Stomach smooth muscle (tissue), 2 donors: ENCODE data around the gene NAALADL2.

Experiments used
- H3K27ac ChIP-seq: one replicate; pipeline ENCODE4 v1.7.0; 2013; ENCODE audit warnings: mild to moderate bottlenecking, low read length, inconsistent platforms
- H3K27me3 ChIP-seq, 2 donors: one replicate each; pipeline ENCODE4 v1.7.0; 2013; ENCODE audit warnings: low read length in 2 of 2; ENCODE audit not compliant: insufficient read depth in 2 of 2, control insufficient read depth in 1 of 2
- H3K36me3 ChIP-seq, 2 donors: one replicate each; pipeline ENCODE4 v1.7.0; 2013; ENCODE audit warnings: low read length in 2 of 2; ENCODE audit not compliant: control insufficient read depth in 2 of 2, insufficient read depth in 2 of 2
- H3K4me1 ChIP-seq: one replicate; pipeline ENCODE4 v1.7.0; 2013; ENCODE audit warnings: low read length; ENCODE audit not compliant: control insufficient read depth, insufficient read depth
- H3K4me3 ChIP-seq, 2 donors: one replicate each; pipeline ENCODE4 v1.7.0; 2013; ENCODE audit warnings: low read length in 2 of 2
- H3K9ac ChIP-seq, 2 donors: one replicate each; pipeline ENCODE4 v1.7.0; 2013; ENCODE audit warnings: low read length in 2 of 2, mild to moderate bottlenecking in 1 of 2
- H3K9me3 ChIP-seq, 2 donors: one replicate each; pipeline ENCODE4 v1.7.0; 2013; ENCODE audit warnings: low read length in 2 of 2; ENCODE audit not compliant: control insufficient read depth in 2 of 2
- donor health status: healthy.
- donor health status: Pancreatic carcinoma.

Gene NAALADL2

GRCh38 chr3:174857301-174857700, 1.8 kb upstream of the NAALADL2 start:
- Histone ChIP-seq H3K27me3 (no peaks in the 10 kb centered on the region), H3K4me1 (no peaks in the 10 kb centered on the region)

GRCh38 chr3:174858353-174858752, 781 bp upstream of the NAALADL2 start:
- no peak overlapping the region for H3K4me3 ChIP-seq
- no peaks in the 10 kb centered on the region for H3K4me1 ChIP-seq
- H3K27me3 ChIP-seq, result no peaks in the 10 kb centered on the region
- no peaks in the 10 kb centered on the region for H3K36me3 ChIP-seq
- no peak overlapping the region for H3K27ac ChIP-seq
- no peaks in the 10 kb centered on the region for H3K9me3 ChIP-seq
- no peak overlapping the region for H3K9ac ChIP-seq

More at GRCh38 chr3:174857301-174857700, 1.8 kb upstream of the NAALADL2 start:
- Histone ChIP-seq H3K4me3 (no peak overlapping the region), H3K36me3 (no peaks in the 10 kb centered on the region), H3K9ac (no peak overlapping the region), H3K27ac (no peak overlapping the region), H3K9me3 (no peaks in the 10 kb centered on the region)

GRCh38 chr3:174859756-174860155, 622 bp downstream of the NAALADL2 start:
- Histone ChIP-seq H3K36me3 (no peaks in the 10 kb centered on the region), H3K9ac (no peak overlapping the region), H3K27me3 (no peaks in the 10 kb centered on the region), H3K4me3 (no peak overlapping the region), H3K4me1 (no peaks in the 10 kb centered on the region), H3K9me3 (no peaks in the 10 kb centered on the region), H3K27ac (no peak overlapping the region)

GRCh38 chr3:174862101-174862500, 3.0 kb downstream of the NAALADL2 start:
- Histone ChIP-seq H3K36me3 (no peaks in the 10 kb centered on the region), H3K27ac (no peak overlapping the region)

GRCh38 chr3:174862666-174863065, 3.5 kb downstream of the NAALADL2 start:
- H3K27ac ChIP-seq, result no peak overlapping the region
- no peak overlapping the region for H3K4me3 ChIP-seq
- H3K9me3 ChIP-seq, result no peaks in the 10 kb centered on the region
- no peaks in the 10 kb centered on the region for H3K36me3 ChIP-seq
- no peaks in the 10 kb centered on the region for H3K4me1 ChIP-seq
- no peaks in the 10 kb centered on the region for H3K27me3 ChIP-seq
- H3K9ac ChIP-seq, result no peak overlapping the region

More at GRCh38 chr3:174862101-174862500, 3.0 kb downstream of the NAALADL2 start:
- H3K4me1 ChIP-seq, result no peaks in the 10 kb centered on the region
- H3K9me3 ChIP-seq, result no peaks in the 10 kb centered on the region
- no peak overlapping the region for H3K4me3 ChIP-seq
- no peak overlapping the region for H3K9ac ChIP-seq
- no peaks in the 10 kb centered on the region for H3K27me3 ChIP-seq

GRCh38 chr3:174863488-174863887, 4.4 kb downstream of the NAALADL2 start:
- no peaks in the 10 kb centered on the region for H3K9me3 ChIP-seq
- H3K27me3 ChIP-seq, result no peaks in the 10 kb centered on the region
- no peak overlapping the region for H3K27ac ChIP-seq
- no peaks in the 10 kb centered on the region for H3K36me3 ChIP-seq
- no peak overlapping the region for H3K9ac ChIP-seq
- H3K4me1 ChIP-seq, result no peaks in the 10 kb centered on the region
- no peak overlapping the region for H3K4me3 ChIP-seq

GRCh38 chr3:174869448-174869847, 10.3 kb downstream of the NAALADL2 start:
- Histone ChIP-seq H3K27me3 (no peaks in the 10 kb centered on the region), H3K27ac (no peak overlapping the region), H3K36me3 (no peaks in the 10 kb centered on the region), H3K4me1 (no peaks in the 10 kb centered on the region), H3K9ac (no peak overlapping the region), H3K9me3 (no peaks in the 10 kb centered on the region), H3K4me3 (no peak overlapping the region)

GRCh38 chr3:174873832-174874657, 14.9 kb downstream of the NAALADL2 start:
- Histone ChIP-seq H3K9ac (no peak overlapping the region), H3K27me3 (no peaks in the 10 kb centered on the region), H3K36me3 (no peaks in the 10 kb centered on the region), H3K4me1 (no peaks in the 10 kb centered on the region), H3K9me3 (no peaks in the 10 kb centered on the region), H3K4me3 (no peak overlapping the region), H3K27ac (no peak overlapping the region)

GRCh38 chr3:174882789-174883188, 23.7 kb downstream of the NAALADL2 start:
- Histone ChIP-seq H3K36me3 (no peaks in the 10 kb centered on the region), H3K9me3 (no peaks in the 10 kb centered on the region), H3K4me1 (no peaks in the 10 kb centered on the region), H3K9ac (no peak overlapping the region), H3K27me3 (no peaks in the 10 kb centered on the region), H3K4me3 (no peak overlapping the region), H3K27ac (no peak overlapping the region)

- Histone ChIP-seq H3K4me1 (no peaks in the 10 kb centered on the region), H3K36me3 (no peaks in the 10 kb centered on the region), H3K27me3 (no peaks in the 10 kb centered on the region), H3K4me3 (no peak overlapping the region), H3K9me3 (no peaks in the 10 kb centered on the region), H3K27ac (no peak overlapping the region), H3K9ac (no peak overlapping the region)
Observed at GRCh38 chr3:174883881-174884675, 24.9 kb downstream of the NAALADL2 start.
